ENCODE results near the gene FAHD1.

DNA sequence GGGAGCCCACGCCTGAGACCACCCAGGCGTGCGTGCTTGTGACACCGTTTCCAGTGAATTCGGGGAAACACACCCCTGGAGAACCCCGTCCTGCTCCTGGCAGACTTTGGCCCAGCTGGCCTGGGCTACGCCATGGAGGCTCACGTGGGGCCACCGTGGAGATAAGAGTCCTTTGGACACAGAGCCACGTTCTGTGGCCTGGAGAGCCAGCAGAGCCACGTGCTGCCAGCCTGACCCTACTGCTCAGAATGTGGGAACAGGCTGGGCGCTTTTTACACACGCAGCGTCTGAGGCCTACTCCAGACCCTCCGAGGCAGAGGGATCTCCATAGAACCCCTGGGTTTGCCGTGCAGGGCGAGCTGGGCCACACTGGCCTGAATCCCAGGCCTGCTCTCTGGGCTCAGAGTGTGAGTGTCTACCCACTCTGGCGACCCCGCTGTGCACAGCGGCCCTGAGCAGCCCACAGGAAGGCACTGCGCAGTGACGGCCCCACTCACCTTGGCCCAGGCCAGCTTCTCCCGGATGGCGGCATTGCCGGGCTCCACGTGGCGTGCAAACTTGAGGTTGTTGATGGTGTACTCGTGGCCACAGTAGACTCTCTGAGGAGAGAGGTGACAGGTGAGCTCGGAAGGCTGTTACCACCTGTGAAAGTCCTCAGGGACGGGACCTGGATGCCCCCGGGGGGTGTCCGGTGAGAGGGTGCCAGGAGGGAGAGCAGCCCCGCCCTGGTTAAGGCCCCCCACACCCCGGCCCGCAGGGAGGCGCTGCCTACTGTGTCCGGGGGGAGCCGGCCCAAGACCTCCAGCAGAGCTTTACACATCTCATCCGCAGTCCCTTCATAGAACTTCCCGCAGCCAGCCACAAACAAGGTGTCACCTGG is 10.4 kb upstream of the FAHD1 start:
- TF ChIP-seq, protein P1, sequence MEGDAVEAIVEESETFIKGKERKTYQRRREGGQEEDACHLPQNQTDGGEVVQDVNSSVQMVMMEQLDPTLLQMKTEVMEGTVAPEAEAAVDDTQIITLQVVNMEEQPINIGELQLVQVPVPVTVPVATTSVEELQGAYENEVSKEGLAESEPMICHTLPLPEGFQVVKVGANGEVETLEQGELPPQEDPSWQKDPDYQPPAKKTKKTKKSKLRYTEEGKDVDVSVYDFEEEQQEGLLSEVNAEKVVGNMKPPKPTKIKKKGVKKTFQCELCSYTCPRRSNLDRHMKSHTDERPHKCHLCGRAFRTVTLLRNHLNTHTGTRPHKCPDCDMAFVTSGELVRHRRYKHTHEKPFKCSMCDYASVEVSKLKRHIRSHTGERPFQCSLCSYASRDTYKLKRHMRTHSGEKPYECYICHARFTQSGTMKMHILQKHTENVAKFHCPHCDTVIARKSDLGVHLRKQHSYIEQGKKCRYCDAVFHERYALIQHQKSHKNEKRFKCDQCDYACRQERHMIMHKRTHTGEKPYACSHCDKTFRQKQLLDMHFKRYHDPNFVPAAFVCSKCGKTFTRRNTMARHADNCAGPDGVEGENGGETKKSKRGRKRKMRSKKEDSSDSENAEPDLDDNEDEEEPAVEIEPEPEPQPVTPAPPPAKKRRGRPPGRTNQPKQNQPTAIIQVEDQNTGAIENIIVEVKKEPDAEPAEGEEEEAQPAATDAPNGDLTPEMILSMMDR (IDR thresholded peaks at IDR 0.05; ENCODE audit: poor library complexity, severe bottlenecking): no peak
- no peak for TF ChIP-seq EP300 (conservative IDR thresholded peaks at IDR 0.05; ENCODE audit: poor library complexity, severe bottlenecking)
- TF ChIP-seq, protein P2, sequence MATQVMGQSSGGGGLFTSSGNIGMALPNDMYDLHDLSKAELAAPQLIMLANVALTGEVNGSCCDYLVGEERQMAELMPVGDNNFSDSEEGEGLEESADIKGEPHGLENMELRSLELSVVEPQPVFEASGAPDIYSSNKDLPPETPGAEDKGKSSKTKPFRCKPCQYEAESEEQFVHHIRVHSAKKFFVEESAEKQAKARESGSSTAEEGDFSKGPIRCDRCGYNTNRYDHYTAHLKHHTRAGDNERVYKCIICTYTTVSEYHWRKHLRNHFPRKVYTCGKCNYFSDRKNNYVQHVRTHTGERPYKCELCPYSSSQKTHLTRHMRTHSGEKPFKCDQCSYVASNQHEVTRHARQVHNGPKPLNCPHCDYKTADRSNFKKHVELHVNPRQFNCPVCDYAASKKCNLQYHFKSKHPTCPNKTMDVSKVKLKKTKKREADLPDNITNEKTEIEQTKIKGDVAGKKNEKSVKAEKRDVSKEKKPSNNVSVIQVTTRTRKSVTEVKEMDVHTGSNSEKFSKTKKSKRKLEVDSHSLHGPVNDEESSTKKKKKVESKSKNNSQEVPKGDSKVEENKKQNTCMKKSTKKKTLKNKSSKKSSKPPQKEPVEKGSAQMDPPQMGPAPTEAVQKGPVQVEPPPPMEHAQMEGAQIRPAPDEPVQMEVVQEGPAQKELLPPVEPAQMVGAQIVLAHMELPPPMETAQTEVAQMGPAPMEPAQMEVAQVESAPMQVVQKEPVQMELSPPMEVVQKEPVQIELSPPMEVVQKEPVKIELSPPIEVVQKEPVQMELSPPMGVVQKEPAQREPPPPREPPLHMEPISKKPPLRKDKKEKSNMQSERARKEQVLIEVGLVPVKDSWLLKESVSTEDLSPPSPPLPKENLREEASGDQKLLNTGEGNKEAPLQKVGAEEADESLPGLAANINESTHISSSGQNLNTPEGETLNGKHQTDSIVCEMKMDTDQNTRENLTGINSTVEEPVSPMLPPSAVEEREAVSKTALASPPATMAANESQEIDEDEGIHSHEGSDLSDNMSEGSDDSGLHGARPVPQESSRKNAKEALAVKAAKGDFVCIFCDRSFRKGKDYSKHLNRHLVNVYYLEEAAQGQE (IDR thresholded peaks at IDR 0.05; ENCODE audit: borderline replicate concordance): no peak
- TF ChIP-seq EZH2 (IDR thresholded peaks at IDR 0.05; ENCODE audit: borderline replicate concordance, insufficient read depth, low read length, poor library complexity, severe bottlenecking): no peak
- no peak for TF ChIP-seq RAD21 (conservative IDR thresholded peaks at IDR 0.05)
- no peak for TF ChIP-seq POLR2AphosphoS5 (IDR thresholded peaks at IDR 0.05)
- no peak for TF ChIP-seq TAF1 (IDR thresholded peaks at IDR 0.05; ENCODE audit: low read depth)
- TF ChIP-seq SMC3 (conservative IDR thresholded peaks at IDR 0.05; ENCODE audit: poor library complexity): no peak

All from neural cell (in vitro differentiated cells).